ENCODE measurements around the gene NR1H4. TPM values are rescaled to one million over a fixed set of nuclear protein-coding genes. Genes with fewer than 3 reads are reported as not detected.

The NR1H4 gene
- total and polyA plus RNA-seq, 2 of the 13 experiments (the other 11 are each of a cell fraction or from before 2014, with no cell fraction given), result 27.3 to 114 TPM

DNA sequence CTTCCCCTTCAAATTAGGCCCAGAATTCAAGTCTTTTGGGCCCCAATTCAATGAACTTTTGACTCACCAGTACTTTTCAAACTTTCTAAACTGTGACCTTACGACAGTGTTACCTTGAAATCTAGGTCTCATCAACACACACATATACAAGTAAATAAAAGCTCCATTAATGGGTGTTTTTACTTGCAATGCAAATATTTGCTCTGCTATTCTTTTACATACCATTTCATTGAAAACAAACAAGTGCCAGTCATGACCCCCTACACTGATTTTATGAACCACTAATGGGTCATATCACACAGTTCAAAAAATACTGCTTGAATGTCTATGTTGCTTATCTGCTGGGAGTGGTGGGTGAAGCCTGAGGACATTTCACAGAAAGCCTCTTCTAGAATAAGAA lies 9.1 kb upstream of the NR1H4 start (continued):
- TF ChIP-seq MED8 (CRISPR knock-in tag; IDR thresholded peaks at IDR 0.05; ENCODE audit: insufficient replicate concordance) (no peak), HHEX (CRISPR knock-in tag; IDR thresholded peaks at IDR 0.05) (peak; percentile 66), ZNF296 (CRISPR knock-in tag; conservative IDR thresholded peaks at IDR 0.05) (no peak), NCOA1 (CRISPR knock-in tag; IDR thresholded peaks at IDR 0.05) (no peak), HOXD1 (CRISPR knock-in tag; IDR thresholded peaks at IDR 0.05) (no peak), ZNF263 (CRISPR knock-in tag; IDR thresholded peaks at IDR 0.05) (no peak), EP300 (IDR thresholded peaks at IDR 0.05; ENCODE audit: low read depth in 2 of 2, low read length in 2 of 2) (peak in 1 of 2 experiments; percentile 90; a peak in 2 of 4 replicates), EP300 (CRISPR knock-in tag; IDR thresholded peaks at IDR 0.05; ENCODE audit: borderline replicate concordance) (no peak; the same call in 1 of the 2 replicates), ZNF44 (CRISPR knock-in tag; IDR thresholded peaks at IDR 0.05) (no peak), ARNTL (CRISPR knock-in tag; IDR thresholded peaks at IDR 0.05) (no peak), ZNF75D (CRISPR knock-in tag; IDR thresholded peaks at IDR 0.05; ENCODE audit: borderline replicate concordance) (no peak), CCDC6 (CRISPR knock-in tag; IDR thresholded peaks at IDR 0.05) (no peak), ATM (IDR thresholded peaks at IDR 0.05; ENCODE audit: borderline replicate concordance) (no peak), RCOR2 (CRISPR knock-in tag; IDR thresholded peaks at IDR 0.05) (peak; percentile 77), NPAS2 (CRISPR knock-in tag; IDR thresholded peaks at IDR 0.05; ENCODE audit: borderline replicate concordance) (no peak), ZFP62 (CRISPR knock-in tag; IDR thresholded peaks at IDR 0.05) (no peak), ZNF709 (CRISPR knock-in tag; IDR thresholded peaks at IDR 0.05) (no peak)
- TF ChIP-seq, protein P1, sequence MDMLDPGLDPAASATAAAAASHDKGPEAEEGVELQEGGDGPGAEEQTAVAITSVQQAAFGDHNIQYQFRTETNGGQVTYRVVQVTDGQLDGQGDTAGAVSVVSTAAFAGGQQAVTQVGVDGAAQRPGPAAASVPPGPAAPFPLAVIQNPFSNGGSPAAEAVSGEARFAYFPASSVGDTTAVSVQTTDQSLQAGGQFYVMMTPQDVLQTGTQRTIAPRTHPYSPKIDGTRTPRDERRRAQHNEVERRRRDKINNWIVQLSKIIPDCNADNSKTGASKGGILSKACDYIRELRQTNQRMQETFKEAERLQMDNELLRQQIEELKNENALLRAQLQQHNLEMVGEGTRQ (IDR thresholded peaks at IDR 0.05; ENCODE audit: low read depth, low read length), result no peak
- TF ChIP-seq, protein P1 (CRISPR knock-in tag; IDR thresholded peaks at IDR 0.05; ENCODE audit: borderline replicate concordance), result no peak
- TF ChIP-seq, protein P2, sequence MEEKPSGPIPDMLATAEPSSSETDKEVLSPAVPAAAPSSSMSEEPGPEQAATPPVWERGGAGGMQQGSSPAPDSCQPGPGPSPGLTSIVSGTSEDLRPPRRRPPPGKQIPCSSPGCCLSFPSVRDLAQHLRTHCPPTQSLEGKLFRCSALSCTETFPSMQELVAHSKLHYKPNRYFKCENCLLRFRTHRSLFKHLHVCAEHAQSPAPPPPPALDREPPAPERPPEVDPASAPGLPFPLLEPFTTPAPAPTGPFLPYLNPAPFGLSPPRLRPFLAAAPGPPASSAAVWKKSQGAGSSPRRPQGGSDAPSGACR (CRISPR knock-in tag; IDR thresholded peaks at IDR 0.05), result no peak
- TF ChIP-seq, protein P3, sequence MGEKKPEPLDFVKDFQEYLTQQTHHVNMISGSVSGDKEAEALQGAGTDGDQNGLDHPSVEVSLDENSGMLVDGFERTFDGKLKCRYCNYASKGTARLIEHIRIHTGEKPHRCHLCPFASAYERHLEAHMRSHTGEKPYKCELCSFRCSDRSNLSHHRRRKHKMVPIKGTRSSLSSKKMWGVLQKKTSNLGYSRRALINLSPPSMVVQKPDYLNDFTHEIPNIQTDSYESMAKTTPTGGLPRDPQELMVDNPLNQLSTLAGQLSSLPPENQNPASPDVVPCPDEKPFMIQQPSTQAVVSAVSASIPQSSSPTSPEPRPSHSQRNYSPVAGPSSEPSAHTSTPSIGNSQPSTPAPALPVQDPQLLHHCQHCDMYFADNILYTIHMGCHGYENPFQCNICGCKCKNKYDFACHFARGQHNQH (CRISPR knock-in tag; IDR thresholded peaks at IDR 0.05), result peak; percentile 41; the same call in 1 of the 2 replicates
- TF ChIP-seq, protein P4, sequence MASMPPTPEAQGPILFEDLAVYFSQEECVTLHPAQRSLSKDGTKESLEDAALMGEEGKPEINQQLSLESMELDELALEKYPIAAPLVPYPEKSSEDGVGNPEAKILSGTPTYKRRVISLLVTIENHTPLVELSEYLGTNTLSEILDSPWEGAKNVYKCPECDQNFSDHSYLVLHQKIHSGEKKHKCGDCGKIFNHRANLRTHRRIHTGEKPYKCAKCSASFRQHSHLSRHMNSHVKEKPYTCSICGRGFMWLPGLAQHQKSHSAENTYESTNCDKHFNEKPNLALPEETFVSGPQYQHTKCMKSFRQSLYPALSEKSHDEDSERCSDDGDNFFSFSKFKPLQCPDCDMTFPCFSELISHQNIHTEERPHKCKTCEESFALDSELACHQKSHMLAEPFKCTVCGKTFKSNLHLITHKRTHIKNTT (CRISPR knock-in tag; IDR thresholded peaks at IDR 0.05), result no peak
- TF ChIP-seq, protein P5, sequence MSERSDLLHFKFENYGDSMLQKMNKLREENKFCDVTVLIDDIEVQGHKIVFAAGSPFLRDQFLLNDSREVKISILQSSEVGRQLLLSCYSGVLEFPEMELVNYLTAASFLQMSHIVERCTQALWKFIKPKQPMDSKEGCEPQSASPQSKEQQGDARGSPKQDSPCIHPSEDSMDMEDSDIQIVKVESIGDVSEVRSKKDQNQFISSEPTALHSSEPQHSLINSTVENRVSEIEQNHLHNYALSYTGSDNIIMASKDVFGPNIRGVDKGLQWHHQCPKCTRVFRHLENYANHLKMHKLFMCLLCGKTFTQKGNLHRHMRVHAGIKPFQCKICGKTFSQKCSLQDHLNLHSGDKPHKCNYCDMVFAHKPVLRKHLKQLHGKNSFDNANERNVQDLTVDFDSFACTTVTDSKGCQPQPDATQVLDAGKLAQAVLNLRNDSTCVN (CRISPR knock-in tag; IDR thresholded peaks at IDR 0.05; ENCODE audit: borderline replicate concordance), result no peak
